AG09309 (cell line): ENCODE results near the gene CXCL14.

Experiments
- DNase-seq: peaks from one replicate; pipeline ENCODE4 v3.0.0-alpha.2; 2010; ENCODE audit warnings: low read depth
- H3K4me3 ChIP-seq: 2 replicates; pipeline ENCODE4 v1.5.1; 2011; ENCODE audit warnings: mild to moderate bottlenecking, low read depth, low read length, moderate library complexity; ENCODE audit not compliant: control insufficient read depth
- CTCF ChIP-seq: IDR thresholded peaks from 2 replicates; pipeline ENCODE4 v1.5.1; 2011; ENCODE audit warnings: mild to moderate bottlenecking, low read depth, low read length, inconsistent platforms; ENCODE audit not compliant: insufficient read depth, control insufficient read depth; ENCODE audit errors: missing control alignments

CXCL14 gene

GRCh38 chr5:135521964-135522363 lies 56.8 kb downstream of the CXCL14 start:
- TF ChIP-seq CTCF, result no peak
- H3K4me3 ChIP-seq, result no peak overlapping the region
- DNase-seq, result no peak
